H1 (cell line): ENCODE data around the gene GBE1. TPM values are rescaled to one million over a fixed set of nuclear protein-coding genes. Genes with fewer than 3 reads are reported as not detected.

Experiments used
- USF2 ChIP-seq: IDR thresholded peaks from 2 replicates; pipeline ENCODE4 v1.6.1; 2011; ENCODE audit warnings: low read length, improper control_type of control experiment
- polyA plus RNA-seq, 7 experiments: library from polyadenylated mRNA; depleted of rRNA in 3 of 7; stranded (reverse) in 5 of 7; unstranded in 2 of 7; fragments of >200 nt in 5 of 7; fragments of 200-250 nt in 2 of 7; gene quantifications; 1 replicate in 5 of 7; 2 replicates in 1 of 7; 4 replicates in 1 of 7; pipeline versions ENCODE4 v1.2.1 to v1.2.3, GENCODE V29; 2011 to 2013; ENCODE audit warnings: missing spikeins in 2 of 7, mixed read lengths in 2 of 7
- total RNA-seq: library from RNA; stranded (reverse); fragmentation: NEBNext Ultra II Directional; extraction: Animal tissue kit (Norgen Biotek cat#: 25700); gene quantifications from 2 replicates; pipeline ENCODE4 v1.2.1, GENCODE V29; 2021
- TF ChIP-seq, protein P1 (sequence below), 3 experiments: IDR thresholded peaks; 1 replicate in 2 of 3; 2 replicates in 1 of 3; pipeline versions ENCODE4 v1.5.1 to v1.6.1; 2011; ENCODE audit warnings: low read length in 3 of 3, mild to moderate bottlenecking in 3 of 3, inconsistent platforms in 2 of 3, low read depth in 1 of 3, moderate library complexity in 1 of 3; ENCODE audit not compliant: insufficient read depth in 1 of 3; ENCODE audit errors: control extremely low read depth in 1 of 3

The GBE1 gene
- total and polyA plus RNA-seq, 2 of the 8 experiments (the other 6 are each of a cell fraction or from before 2014, with no cell fraction given): 3.3 to 7.3 TPM

- TF ChIP-seq, protein P1, sequence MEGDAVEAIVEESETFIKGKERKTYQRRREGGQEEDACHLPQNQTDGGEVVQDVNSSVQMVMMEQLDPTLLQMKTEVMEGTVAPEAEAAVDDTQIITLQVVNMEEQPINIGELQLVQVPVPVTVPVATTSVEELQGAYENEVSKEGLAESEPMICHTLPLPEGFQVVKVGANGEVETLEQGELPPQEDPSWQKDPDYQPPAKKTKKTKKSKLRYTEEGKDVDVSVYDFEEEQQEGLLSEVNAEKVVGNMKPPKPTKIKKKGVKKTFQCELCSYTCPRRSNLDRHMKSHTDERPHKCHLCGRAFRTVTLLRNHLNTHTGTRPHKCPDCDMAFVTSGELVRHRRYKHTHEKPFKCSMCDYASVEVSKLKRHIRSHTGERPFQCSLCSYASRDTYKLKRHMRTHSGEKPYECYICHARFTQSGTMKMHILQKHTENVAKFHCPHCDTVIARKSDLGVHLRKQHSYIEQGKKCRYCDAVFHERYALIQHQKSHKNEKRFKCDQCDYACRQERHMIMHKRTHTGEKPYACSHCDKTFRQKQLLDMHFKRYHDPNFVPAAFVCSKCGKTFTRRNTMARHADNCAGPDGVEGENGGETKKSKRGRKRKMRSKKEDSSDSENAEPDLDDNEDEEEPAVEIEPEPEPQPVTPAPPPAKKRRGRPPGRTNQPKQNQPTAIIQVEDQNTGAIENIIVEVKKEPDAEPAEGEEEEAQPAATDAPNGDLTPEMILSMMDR (IDR thresholded peaks at IDR 0.05; ENCODE audit: control extremely low read depth in 1 of 3, insufficient read depth in 1 of 3, low read depth in 1 of 3, low read length in 3 of 3): peak in 2 of 3 experiments; percentile 70 to 86; a peak in 3 of 4 replicates
- no peak for TF ChIP-seq USF2
These were observed 270.7 kb downstream of the GBE1 start (continued) for GRCh38 chr3:81490541-81491288.
